ENCODE measurements around the gene CBLN1. TPM values are rescaled to one million over a fixed set of nuclear protein-coding genes. Genes with fewer than 3 reads are reported as not detected.

CBLN1 gene
- total RNA-seq, 1 donor = not detected

GRCh38 chr16:49260956-49261530 is 20.6 kb downstream of the CBLN1 start:
- no peaks in the 10 kb centered on the region for H3K36me3 ChIP-seq (ENCODE audit: insufficient read depth, low read length)
- H3K27ac ChIP-seq (ENCODE audit: low read depth, low read length) = no peak overlapping the region
- no peak for DNase-seq (ENCODE audit: insufficient read length, low spot score, missing footprints)
- no peaks in the 10 kb centered on the region for H3K79me2 ChIP-seq (ENCODE audit: insufficient read depth, low read length)
- no peaks in the 10 kb centered on the region for H4K20me1 ChIP-seq (ENCODE audit: insufficient read depth, low read length)
- no peak overlapping the region for H3K4me3 ChIP-seq (ENCODE audit: insufficient read depth, low read length)
- no peak overlapping the region for H2AFZ ChIP-seq (ENCODE audit: low read length)
- no peak overlapping the region for H3K4me2 ChIP-seq (ENCODE audit: insufficient read depth, low read length)
- no peaks in the 10 kb centered on the region for H3K9me3 ChIP-seq (ENCODE audit: low read depth, low read length)
- H3K27me3 ChIP-seq (ENCODE audit: insufficient read depth, low read length) = no peaks in the 10 kb centered on the region
- no peak for TF ChIP-seq CTCF (IDR thresholded peaks at IDR 0.05; ENCODE audit: extremely low read depth, low read depth, low read length)
- H3K4me1 ChIP-seq (ENCODE audit: insufficient read depth, low read length) = no peaks in the 10 kb centered on the region

GRCh38 chr16:49260253-49260652 is 21.4 kb downstream of the CBLN1 start:
- no peaks in the 10 kb centered on the region for H4K20me1 ChIP-seq (ENCODE audit: insufficient read depth, low read length)
- no peak overlapping the region for H2AFZ ChIP-seq (ENCODE audit: low read length)
- TF ChIP-seq CTCF (IDR thresholded peaks at IDR 0.05; ENCODE audit: extremely low read depth, low read depth, low read length) = no peak
- H3K4me2 ChIP-seq (ENCODE audit: insufficient read depth, low read length) = no peak overlapping the region
- no peaks in the 10 kb centered on the region for H3K9me3 ChIP-seq (ENCODE audit: low read depth, low read length)
- no peak overlapping the region for H3K27ac ChIP-seq (ENCODE audit: low read depth, low read length)
- H3K27me3 ChIP-seq (ENCODE audit: insufficient read depth, low read length) = no peaks in the 10 kb centered on the region
- no peak for DNase-seq (ENCODE audit: insufficient read length, low spot score, missing footprints)
- no peaks in the 10 kb centered on the region for H3K4me1 ChIP-seq (ENCODE audit: insufficient read depth, low read length)
- no peaks in the 10 kb centered on the region for H3K79me2 ChIP-seq (ENCODE audit: insufficient read depth, low read length)
- no peaks in the 10 kb centered on the region for H3K36me3 ChIP-seq (ENCODE audit: insufficient read depth, low read length)
- no peak overlapping the region for H3K4me3 ChIP-seq (ENCODE audit: insufficient read depth, low read length)

GRCh38 chr16:49259330-49259729 is 22.3 kb downstream of the CBLN1 start:
- no peak for TF ChIP-seq CTCF (IDR thresholded peaks at IDR 0.05; ENCODE audit: extremely low read depth, low read depth, low read length)
- Histone ChIP-seq H3K4me2 (ENCODE audit: insufficient read depth, low read length) (no peak overlapping the region), H3K4me3 (ENCODE audit: insufficient read depth, low read length) (no peak overlapping the region), H3K4me1 (ENCODE audit: insufficient read depth, low read length) (no peaks in the 10 kb centered on the region), H2AFZ (ENCODE audit: low read length) (no peak overlapping the region), H3K27ac (ENCODE audit: low read depth, low read length) (no peak overlapping the region), H3K9me3 (ENCODE audit: low read depth, low read length) (no peaks in the 10 kb centered on the region), H3K79me2 (ENCODE audit: insufficient read depth, low read length) (no peaks in the 10 kb centered on the region), H3K36me3 (ENCODE audit: insufficient read depth, low read length) (no peaks in the 10 kb centered on the region), H3K27me3 (ENCODE audit: insufficient read depth, low read length) (no peaks in the 10 kb centered on the region), H4K20me1 (ENCODE audit: insufficient read depth, low read length) (no peaks in the 10 kb centered on the region)
- DNase-seq (ENCODE audit: insufficient read length, low spot score, missing footprints) = no peak

- Histone ChIP-seq H3K9me3 (ENCODE audit: low read depth, low read length) (no peaks in the 10 kb centered on the region), H3K4me2 (ENCODE audit: insufficient read depth, low read length) (no peak overlapping the region), H3K79me2 (ENCODE audit: insufficient read depth, low read length) (no peaks in the 10 kb centered on the region), H3K4me1 (ENCODE audit: insufficient read depth, low read length) (no peaks in the 10 kb centered on the region), H4K20me1 (ENCODE audit: insufficient read depth, low read length) (no peaks in the 10 kb centered on the region), H3K27ac (ENCODE audit: low read depth, low read length) (no peak overlapping the region), H2AFZ (ENCODE audit: low read length) (no peak overlapping the region), H3K4me3 (ENCODE audit: insufficient read depth, low read length) (no peak overlapping the region), H3K27me3 (ENCODE audit: insufficient read depth, low read length) (no peaks in the 10 kb centered on the region), H3K36me3 (ENCODE audit: insufficient read depth, low read length) (no peaks in the 10 kb centered on the region)
- no peak for TF ChIP-seq CTCF (IDR thresholded peaks at IDR 0.05; ENCODE audit: extremely low read depth, low read depth, low read length)
- no peak for DNase-seq (ENCODE audit: insufficient read length, low spot score, missing footprints)
These were observed 30.9 kb downstream of the CBLN1 start for GRCh38 chr16:49250689-49251088.
